ENCODE data around the gene SMURF1.

- TF ChIP-seq CTCF (IDR thresholded peaks at IDR 0.05; ENCODE audit: insufficient read depth, low read depth, low read length) (no peak), EZH2 (IDR thresholded peaks at IDR 0.05; ENCODE audit: insufficient read depth, low read length) (no peak)
Observed at GRCh38 chr7:99034932-99035722, 108.8 kb downstream of the SMURF1 start.
